PC-3 (cell line): ENCODE results near the gene PHF21B. TPM values are rescaled to one million over a fixed set of nuclear protein-coding genes. Genes with fewer than 3 reads are reported as not detected.

Source experiments
- ATAC-seq: fragments of 200-7000 bp; cut with Tn5 transposase; 2 replicates; pipeline ENCODE4 v1.9.1; 2020; ENCODE audit warnings: mild to moderate bottlenecking, moderate library complexity
- BruUV-seq: library from RNA; stranded (reverse); fragments of 400-500 nt; replicated peaks from 2 replicates; lab custom pipeline; 2021; lab: Mats Ljungman, UMichigan
- CTCF ChIA-PET: fragments of 300-600 bp; sonication (Branson Sonifier 250); formaldehyde crosslinking; loops from one replicate; lab custom pipeline; 2022; ENCODE audit warnings: antibody characterized with exemption; lab: Charles Lee
- POLR2A ChIA-PET: fragments of 300-600 bp; sonication (Branson Sonifier 250); formaldehyde crosslinking; loops from one replicate; lab custom pipeline; 2022; ENCODE audit warnings: antibody characterized with exemption; ENCODE audit not compliant: unreplicated experiment; lab: Charles Lee
- DNase-seq: peaks from one replicate; pipeline ENCODE4 v3.0.0-alpha.2; 2015
- H2AFZ ChIP-seq: fragments of 300-600 bp; sonication (generic); 2 replicates; pipeline ENCODE4 v1.6.0; 2016; ENCODE audit warnings: antibody characterized with exemption, low read length
- H3F3A ChIP-seq: fragments of 300-600 bp; sonication (generic); one replicate; pipeline ENCODE4 v1.6.0; 2017; ENCODE audit warnings: antibody characterized with exemption, low read length, control low read depth, mild to moderate bottlenecking; ENCODE audit not compliant: unreplicated experiment
- H3K27ac ChIP-seq: fragments of 300-600 bp; sonication (generic); 2 replicates; pipeline ENCODE4 v1.5.1; 2016; ENCODE audit warnings: mild to moderate bottlenecking, low read length
- H3K27me3 ChIP-seq: fragments of 300-600 bp; sonication (generic); 2 replicates; pipeline ENCODE4 v1.6.1; 2016; ENCODE audit warnings: low read length, mixed read lengths
- H3K36me3 ChIP-seq: fragments of 300-600 bp; sonication (generic); 2 replicates; pipeline ENCODE4 v1.6.1; 2016; ENCODE audit warnings: low read depth, mixed run types, low read length, mixed read lengths
- H3K4me1 ChIP-seq: fragments of 300-600 bp; sonication (generic); 2 replicates; pipeline ENCODE4 v1.5.1; 2016; ENCODE audit warnings: low read length; ENCODE audit not compliant: insufficient read depth
- H3K4me2 ChIP-seq: fragments of 300-600 bp; sonication (generic); 2 replicates; pipeline ENCODE4 v1.6.0; 2016; ENCODE audit warnings: low read length
- H3K4me3 ChIP-seq: fragments of 300-600 bp; sonication (generic); 2 replicates; pipeline ENCODE4 v1.5.1; 2016; ENCODE audit warnings: mild to moderate bottlenecking, low read length, mixed read lengths
- H3K79me2 ChIP-seq: fragments of 300-600 bp; sonication (generic); 2 replicates; pipeline ENCODE4 v1.6.1; 2017; ENCODE audit warnings: low read length, mixed read lengths
- H3K9ac ChIP-seq: fragments of 300-600 bp; sonication (generic); 2 replicates; pipeline ENCODE4 v1.6.0; 2016; ENCODE audit warnings: mild to moderate bottlenecking, low read length
- H3K9me2 ChIP-seq: fragments of 300-600 bp; sonication (generic); replicated peaks from 2 replicates; pipeline ENCODE4 v1.6.1; 2016; ENCODE audit warnings: mixed run types, low read length, mixed read lengths
- H3K9me3 ChIP-seq: fragments of 300-600 bp; sonication (generic); 2 replicates; pipeline ENCODE4 v1.6.1; 2016; ENCODE audit warnings: low read length, mixed read lengths
- H4K20me1 ChIP-seq: fragments of 300-600 bp; sonication (generic); 2 replicates; pipeline ENCODE4 v1.6.1; 2016; ENCODE audit warnings: low read length, mixed read lengths
- CTCF ChIP-seq: fragments of 300-600 bp; sonication (generic); conservative IDR thresholded peaks from 2 replicates; pipeline ENCODE4 v1.5.1; 2017; ENCODE audit warnings: antibody characterized with exemption, low read depth, mild to moderate bottlenecking, low read length
- EZH2 ChIP-seq: fragments of 300-600 bp; sonication (generic); IDR thresholded peaks from one replicate; pipeline ENCODE4 v1.6.1; 2017; ENCODE audit warnings: antibody characterized with exemption, mild to moderate bottlenecking, low read length; ENCODE audit not compliant: unreplicated experiment
- EZH2phosphoT487 ChIP-seq: fragments of 300-600 bp; sonication (generic); IDR thresholded peaks from 2 replicates; pipeline ENCODE4 v1.6.1; 2018; ENCODE audit warnings: mild to moderate bottlenecking, antibody characterized with exemption, low read length, borderline replicate concordance
- intact Hi-C: fragments of 100-400 bp; cut with micrococcal nuclease; formaldehyde crosslinking; loops from 2 replicates; pipeline ENCODE4 v1.9.0; 2023
- total RNA-seq: library from RNA; depleted of rRNA; stranded (reverse); fragments of >200 nt; gene quantifications from 2 replicates; pipeline ENCODE4 v1.2.3, GENCODE V29; 2014

The PHF21B gene
- total RNA-seq, 1 experiment from 2014 or later, result not detected

GRCh38 chr22:44840611-44841322, 169.0 kb downstream of the PHF21B start:
- no peak overlapping the region for H3K9ac ChIP-seq
- DNase-seq (no peak), ATAC-seq (no peak)
- H4K20me1 ChIP-seq, result no peaks in the 10 kb centered on the region
- no peaks in the 10 kb centered on the region for H3K4me1 ChIP-seq
- no peaks in the 10 kb centered on the region for H3K36me3 ChIP-seq
- no peaks in the 10 kb centered on the region for H3K9me2 ChIP-seq
- H3F3A ChIP-seq, result no peaks in the 10 kb centered on the region
- no peak for TF ChIP-seq EZH2phosphoT487
- no peak for TF ChIP-seq CTCF
- TF ChIP-seq EZH2, result no peak
- H2AFZ ChIP-seq, result no peak overlapping the region
- H3K27ac ChIP-seq, result no peak overlapping the region
- intact Hi-C loops, result no loop called here
- H3K27me3 ChIP-seq, result no peaks in the 10 kb centered on the region
- no TSS peak for BruUV-seq
- H3K4me2 ChIP-seq, result no peak overlapping the region
- ChIA-PET CTCF (no interaction called here), POLR2A (no interaction called here)
- no peaks in the 10 kb centered on the region for H3K9me3 ChIP-seq
- H3K4me3 ChIP-seq, result no peak overlapping the region
- no peaks in the 10 kb centered on the region for H3K79me2 ChIP-seq

GRCh38 chr22:44839721-44840120, 170.1 kb downstream of the PHF21B start:
- no peak overlapping the region for H3K4me3 ChIP-seq
- no peak overlapping the region for H2AFZ ChIP-seq
- TF ChIP-seq EZH2, result no peak
- TF ChIP-seq EZH2phosphoT487, result no peak
- no peak for TF ChIP-seq CTCF
- H3F3A ChIP-seq, result no peaks in the 10 kb centered on the region
- BruUV-seq, result no TSS peak
- H3K9me3 ChIP-seq, result 0 out of 2 replicates have a peak, but pooled peaks cover 2% of the 10 kb centered on the region
- H3K79me2 ChIP-seq, result no peaks in the 10 kb centered on the region
- intact Hi-C loops, result no loop called here
- CTCF ChIA-PET, result no interaction called here
- H4K20me1 ChIP-seq, result no peaks in the 10 kb centered on the region
- no peak overlapping the region for H3K9ac ChIP-seq
- no peaks in the 10 kb centered on the region for H3K27me3 ChIP-seq
- H3K9me2 ChIP-seq, result no peaks in the 10 kb centered on the region
- no peak overlapping the region for H3K27ac ChIP-seq
- POLR2A ChIA-PET, result no interaction called here
- no peak overlapping the region for H3K4me2 ChIP-seq
- H3K36me3 ChIP-seq, result peaks cover 2% of the 10 kb centered on the region
- no peak for ATAC-seq
- no peaks in the 10 kb centered on the region for H3K4me1 ChIP-seq
- no peak for DNase-seq

GRCh38 chr22:44839061-44839460, 170.7 kb downstream of the PHF21B start:
- Histone ChIP-seq H3K79me2 (no peaks in the 10 kb centered on the region), H3K27me3 (no peaks in the 10 kb centered on the region), H3K4me2 (no peak overlapping the region), H3K27ac (no peak overlapping the region), H3K4me1 (no peaks in the 10 kb centered on the region), H3K4me3 (no peak overlapping the region), H3F3A (no peaks in the 10 kb centered on the region), H2AFZ (no peak overlapping the region), H3K9me3 (0 out of 2 replicates have a peak, but pooled peaks cover 4% of the 10 kb centered on the region), H3K9me2 (no peaks in the 10 kb centered on the region), H3K36me3 (peaks cover 7% of the 10 kb centered on the region), H4K20me1 (no peaks in the 10 kb centered on the region), H3K9ac (no peak overlapping the region)
- ATAC-seq (no peak), DNase-seq (no peak)
- CTCF ChIA-PET, result no interaction called here
- POLR2A ChIA-PET, result no interaction called here
- TF ChIP-seq EZH2phosphoT487 (no peak), EZH2 (no peak), CTCF (no peak)
- intact Hi-C loops, result no loop called here
- no TSS peak for BruUV-seq
